Neural progenitor cell (in vitro differentiated cells): ENCODE measurements around the gene SLC2A9.

Experiments used
- EZH2 ChIP-seq: fragments of 200-600 bp; sonication (generic); IDR thresholded peaks from 2 replicates; pipeline ENCODE4 v1.6.1; 2017; ENCODE audit warnings: antibody characterized with exemption, mild to moderate bottlenecking, moderate library complexity
- EZH2phosphoT487 ChIP-seq: fragments of 200-600 bp; sonication (generic); IDR thresholded peaks from 2 replicates; pipeline ENCODE4 v1.6.1; 2017; ENCODE audit warnings: antibody characterized with exemption
- TF ChIP-seq, protein P1 (sequence below): fragments of 200-600 bp; sonication (generic); IDR thresholded peaks from 2 replicates; pipeline ENCODE4 v1.5.1; 2017; ENCODE audit warnings: antibody characterized with exemption, mild to moderate bottlenecking

DNA sequence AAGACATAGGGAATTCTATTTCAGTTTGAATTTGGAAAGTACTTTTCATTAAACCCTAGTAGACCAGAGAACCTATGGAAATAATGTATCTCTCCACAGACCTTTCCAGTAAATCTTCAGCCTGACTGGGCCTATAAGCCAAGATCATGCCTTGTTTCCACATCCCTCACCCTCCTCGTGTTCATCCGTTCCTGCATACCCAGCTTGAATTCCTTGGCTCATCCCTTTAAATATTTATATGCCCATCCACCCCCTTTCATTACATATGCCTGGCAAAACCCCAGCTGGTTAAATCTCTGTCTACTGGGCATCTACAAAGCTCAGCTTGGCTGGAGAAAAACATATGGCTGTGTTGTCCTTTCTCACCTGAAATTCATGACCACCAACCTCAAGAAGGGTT lies 32.4 kb downstream of the SLC2A9 start:
- TF ChIP-seq, protein P1, sequence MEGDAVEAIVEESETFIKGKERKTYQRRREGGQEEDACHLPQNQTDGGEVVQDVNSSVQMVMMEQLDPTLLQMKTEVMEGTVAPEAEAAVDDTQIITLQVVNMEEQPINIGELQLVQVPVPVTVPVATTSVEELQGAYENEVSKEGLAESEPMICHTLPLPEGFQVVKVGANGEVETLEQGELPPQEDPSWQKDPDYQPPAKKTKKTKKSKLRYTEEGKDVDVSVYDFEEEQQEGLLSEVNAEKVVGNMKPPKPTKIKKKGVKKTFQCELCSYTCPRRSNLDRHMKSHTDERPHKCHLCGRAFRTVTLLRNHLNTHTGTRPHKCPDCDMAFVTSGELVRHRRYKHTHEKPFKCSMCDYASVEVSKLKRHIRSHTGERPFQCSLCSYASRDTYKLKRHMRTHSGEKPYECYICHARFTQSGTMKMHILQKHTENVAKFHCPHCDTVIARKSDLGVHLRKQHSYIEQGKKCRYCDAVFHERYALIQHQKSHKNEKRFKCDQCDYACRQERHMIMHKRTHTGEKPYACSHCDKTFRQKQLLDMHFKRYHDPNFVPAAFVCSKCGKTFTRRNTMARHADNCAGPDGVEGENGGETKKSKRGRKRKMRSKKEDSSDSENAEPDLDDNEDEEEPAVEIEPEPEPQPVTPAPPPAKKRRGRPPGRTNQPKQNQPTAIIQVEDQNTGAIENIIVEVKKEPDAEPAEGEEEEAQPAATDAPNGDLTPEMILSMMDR, result no peak
- no peak for TF ChIP-seq EZH2
- TF ChIP-seq EZH2phosphoT487, result no peak
